ENCODE measurements around the gene FXYD2. TPM values are rescaled to one million over a fixed set of nuclear protein-coding genes. Genes with fewer than 3 reads are reported as not detected.

The FXYD2 gene
- total RNA-seq, 2 experiments from 2014 or later: 1.7 to 2.1 TPM

DNA sequence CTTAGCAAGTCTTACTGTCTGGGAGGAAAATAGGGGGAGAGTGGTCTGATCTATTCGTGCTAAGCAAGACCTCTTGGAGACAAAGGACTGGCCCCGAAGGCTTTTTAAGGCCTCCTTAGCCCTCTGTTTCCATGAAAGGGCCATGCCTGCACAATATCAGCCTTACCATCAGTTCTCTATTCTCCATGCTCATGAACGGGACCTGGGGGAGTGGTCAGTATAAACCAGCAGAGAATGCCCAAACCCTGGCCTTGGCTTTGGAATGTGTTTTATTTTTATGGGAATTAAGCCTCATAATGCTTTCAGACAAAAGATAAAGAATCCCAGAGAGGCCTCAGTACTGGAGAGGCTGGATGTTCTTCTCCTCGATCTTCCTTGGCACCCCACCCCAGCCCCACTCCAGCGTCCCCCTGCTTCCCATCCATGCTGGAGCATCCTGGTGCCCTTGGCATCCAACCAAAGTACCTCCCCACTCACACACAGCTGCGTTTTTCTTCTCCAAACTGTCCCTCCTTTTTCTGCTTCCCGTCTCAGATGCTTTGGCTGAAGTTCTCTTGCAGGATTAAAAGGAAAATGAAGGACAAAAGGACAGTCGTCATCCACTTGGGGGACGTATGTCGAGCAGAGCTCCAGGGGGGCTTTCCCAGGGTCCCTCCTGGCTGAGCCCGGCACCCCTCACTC is 33.3 kb upstream of the FXYD2 start:
- Histone ChIP-seq H3K9me3 (ENCODE audit: control insufficient read depth in 1 of 2, insufficient read depth in 1 of 2, low read length in 2 of 2) (no peaks in the 10 kb centered on the region), H3K27me3 (ENCODE audit: control insufficient read depth in 1 of 2, insufficient read depth in 2 of 2, low read length in 2 of 2) (no peaks in the 10 kb centered on the region), H3K4me3 (ENCODE audit: low read length) (no peak overlapping the region), H3K27ac (ENCODE audit: low read depth in 1 of 2, low read length in 2 of 2) (no peak overlapping the region), H3K4me1 (ENCODE audit: insufficient read depth, low read length) (peaks cover 7% of the 10 kb centered on the region), H3K36me3 (ENCODE audit: insufficient read depth, low read length) (no peaks in the 10 kb centered on the region)
- H3K4me1 Mint-ChIP-seq (ENCODE audit: low read depth): no peaks in the 10 kb centered on the region
- ATAC-seq (ENCODE audit: poor library complexity) (no peak), DNase-seq (no peak)
- POLR2A ChIA-PET: no interaction called here
- no peaks in the 10 kb centered on the region for H3K9me3 Mint-ChIP-seq
- H3K27me3 Mint-ChIP-seq: peaks cover 9% of the 10 kb centered on the region
- no peak overlapping the region for H3K27ac Mint-ChIP-seq
- H3K36me3 Mint-ChIP-seq (ENCODE audit: low read depth): no peaks in the 10 kb centered on the region
- CTCF ChIA-PET: no interaction called here
- intact Hi-C loops (cut with DNase I, micrococcal nuclease): loop anchor here in 1 of 2 experiments (5.0 kb wide), 1 partner anchor 39 kb away; no protein-coding TSS in a partner anchor
- TF ChIP-seq, protein P1, sequence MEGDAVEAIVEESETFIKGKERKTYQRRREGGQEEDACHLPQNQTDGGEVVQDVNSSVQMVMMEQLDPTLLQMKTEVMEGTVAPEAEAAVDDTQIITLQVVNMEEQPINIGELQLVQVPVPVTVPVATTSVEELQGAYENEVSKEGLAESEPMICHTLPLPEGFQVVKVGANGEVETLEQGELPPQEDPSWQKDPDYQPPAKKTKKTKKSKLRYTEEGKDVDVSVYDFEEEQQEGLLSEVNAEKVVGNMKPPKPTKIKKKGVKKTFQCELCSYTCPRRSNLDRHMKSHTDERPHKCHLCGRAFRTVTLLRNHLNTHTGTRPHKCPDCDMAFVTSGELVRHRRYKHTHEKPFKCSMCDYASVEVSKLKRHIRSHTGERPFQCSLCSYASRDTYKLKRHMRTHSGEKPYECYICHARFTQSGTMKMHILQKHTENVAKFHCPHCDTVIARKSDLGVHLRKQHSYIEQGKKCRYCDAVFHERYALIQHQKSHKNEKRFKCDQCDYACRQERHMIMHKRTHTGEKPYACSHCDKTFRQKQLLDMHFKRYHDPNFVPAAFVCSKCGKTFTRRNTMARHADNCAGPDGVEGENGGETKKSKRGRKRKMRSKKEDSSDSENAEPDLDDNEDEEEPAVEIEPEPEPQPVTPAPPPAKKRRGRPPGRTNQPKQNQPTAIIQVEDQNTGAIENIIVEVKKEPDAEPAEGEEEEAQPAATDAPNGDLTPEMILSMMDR (IDR thresholded peaks at IDR 0.05): no peak
- no peak overlapping the region for H3K4me3 Mint-ChIP-seq

DNA sequence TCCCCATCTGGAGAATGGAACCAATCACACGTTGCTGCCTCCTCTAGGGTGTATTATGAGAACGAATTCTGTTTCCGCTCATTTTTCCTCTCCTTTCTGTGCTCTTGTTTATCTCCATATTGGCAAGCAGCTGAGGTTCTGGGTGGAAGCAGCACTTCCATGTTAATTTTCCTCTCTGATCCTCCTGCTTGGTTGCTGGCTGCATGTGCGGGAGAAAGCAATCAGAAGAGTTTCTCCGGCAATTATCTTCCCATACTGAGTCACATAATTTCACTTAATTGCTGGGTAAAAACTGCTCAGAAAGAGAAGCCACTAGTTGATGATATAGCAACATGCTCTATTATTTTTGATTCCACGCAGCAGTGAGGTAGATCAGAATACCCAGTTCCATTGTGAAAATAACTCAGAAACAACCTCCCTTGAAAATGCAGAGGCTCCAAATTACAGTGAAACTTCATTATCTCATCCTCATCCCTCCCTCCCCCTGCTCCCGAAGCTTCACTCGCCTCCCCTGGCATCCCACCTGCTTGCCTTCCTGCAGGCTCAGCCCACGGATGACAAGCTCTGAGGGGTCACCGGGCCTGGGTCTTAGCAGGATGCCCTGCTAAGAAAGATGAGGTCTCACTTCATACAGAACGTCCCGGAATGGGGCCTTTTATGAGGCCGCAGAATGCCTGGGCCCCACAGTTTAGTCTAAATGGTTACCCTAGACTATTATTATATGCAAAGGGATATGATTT is 31.5 kb upstream of the FXYD2 start:
- TF ChIP-seq, protein P1 (IDR thresholded peaks at IDR 0.05): no peak
- ChIA-PET CTCF (no interaction called here), POLR2A (no interaction called here)
- Histone ChIP-seq H3K27me3 (ENCODE audit: control insufficient read depth in 1 of 2, insufficient read depth in 2 of 2, low read length in 2 of 2) (no peaks in the 10 kb centered on the region), H3K9me3 (ENCODE audit: control insufficient read depth in 1 of 2, insufficient read depth in 1 of 2, low read length in 2 of 2) (no peaks in the 10 kb centered on the region), H3K4me1 (ENCODE audit: insufficient read depth, low read length) (no peaks in the 10 kb centered on the region), H3K27ac (ENCODE audit: low read depth in 1 of 2, low read length in 2 of 2) (no peak overlapping the region), H3K4me3 (ENCODE audit: low read length) (no peak overlapping the region), H3K36me3 (ENCODE audit: insufficient read depth, low read length) (no peaks in the 10 kb centered on the region)
- no peak overlapping the region for H3K4me3 Mint-ChIP-seq
- peaks cover 9% of the 10 kb centered on the region for H3K27me3 Mint-ChIP-seq
- no peak overlapping the region for H3K27ac Mint-ChIP-seq
- H3K4me1 Mint-ChIP-seq (ENCODE audit: low read depth): no peaks in the 10 kb centered on the region
- H3K36me3 Mint-ChIP-seq (ENCODE audit: low read depth): no peaks in the 10 kb centered on the region
- intact Hi-C loops (cut with DNase I, micrococcal nuclease): loop anchor here in 1 of 2 experiments (5.0 kb wide), 1 partner anchor 41 kb away; no protein-coding TSS in a partner anchor
- DNase-seq: no peak
- H3K9me3 Mint-ChIP-seq: peaks cover 3% of the 10 kb centered on the region
- ATAC-seq (ENCODE audit: poor library complexity): no peak

DNA sequence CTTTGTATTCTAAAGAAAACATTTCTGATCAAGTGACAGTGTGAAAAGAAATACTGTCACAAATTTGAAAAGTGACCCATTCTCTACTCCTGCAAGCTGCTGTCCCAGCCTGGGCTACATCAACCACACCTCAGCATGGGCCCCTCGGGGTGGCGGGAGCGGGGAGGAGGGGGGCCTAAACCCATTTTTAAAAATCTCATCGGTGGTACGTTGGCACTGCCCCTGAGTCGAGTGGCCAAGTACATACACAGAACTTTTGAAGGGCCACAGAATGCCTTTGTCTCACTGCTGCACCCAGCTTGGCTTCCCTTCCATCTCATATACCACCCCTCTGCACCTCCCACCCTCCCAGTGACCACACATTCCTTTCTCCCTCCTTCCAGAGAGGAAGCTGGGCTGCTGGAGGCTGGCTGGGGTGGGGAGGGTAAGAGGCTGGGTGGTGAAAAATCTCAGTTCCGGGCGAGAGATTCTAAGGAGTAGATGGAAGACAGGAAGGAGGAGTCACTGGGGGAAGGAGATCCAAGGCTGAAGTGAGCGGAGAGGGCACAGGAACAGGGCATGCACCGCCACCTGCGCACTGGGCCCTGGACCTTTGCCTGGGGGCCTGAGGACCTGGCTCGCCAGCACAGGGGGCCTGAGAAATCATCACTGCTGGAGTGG is 30.8 kb upstream of the FXYD2 start:
- intact Hi-C loops (cut with DNase I, micrococcal nuclease): loop anchor here in 1 of 2 experiments (5.0 kb wide), 1 partner anchor 42 kb away; no protein-coding TSS in a partner anchor
- ATAC-seq (ENCODE audit: poor library complexity): no peak
- CTCF ChIA-PET: no interaction called here

More for the DNA sequence above, 30.8 kb upstream of the FXYD2 start:
- POLR2A ChIA-PET: no interaction called here
- no peaks in the 10 kb centered on the region for H3K36me3 Mint-ChIP-seq (ENCODE audit: low read depth)
- H3K4me1 Mint-ChIP-seq (ENCODE audit: low read depth): no peaks in the 10 kb centered on the region
- no peaks in the 10 kb centered on the region for H3K9me3 ChIP-seq (ENCODE audit: control insufficient read depth in 1 of 2, insufficient read depth in 1 of 2, low read length in 2 of 2)
- H3K27ac ChIP-seq (ENCODE audit: low read depth in 1 of 2, low read length in 2 of 2): no peak overlapping the region
- H3K27ac Mint-ChIP-seq: no peak overlapping the region
- peaks cover 3% of the 10 kb centered on the region for H3K9me3 Mint-ChIP-seq
- no peak for DNase-seq
- no peak overlapping the region for H3K4me3 Mint-ChIP-seq
- H3K4me1 ChIP-seq (ENCODE audit: insufficient read depth, low read length): no peaks in the 10 kb centered on the region
- H3K27me3 Mint-ChIP-seq: peaks cover 9% of the 10 kb centered on the region
- TF ChIP-seq, protein P1 (IDR thresholded peaks at IDR 0.05): no peak
- no peaks in the 10 kb centered on the region for H3K27me3 ChIP-seq (ENCODE audit: control insufficient read depth in 1 of 2, insufficient read depth in 2 of 2, low read length in 2 of 2)
- H3K36me3 ChIP-seq (ENCODE audit: insufficient read depth, low read length): no peaks in the 10 kb centered on the region
- H3K4me3 ChIP-seq (ENCODE audit: low read length): no peak overlapping the region
